Suprapubic skin (tissue), 4 donors: Measurements from ENCODE around the gene LIMA1. TPM values are rescaled to one million over a fixed set of nuclear protein-coding genes. Genes with fewer than 3 reads are reported as not detected.
A peak's percentile ranks its signal among the peaks of the same experiment; 100 is the strongest.

ENCODE experiments used
- DNase-seq, 2 donors: peaks; one replicate each; pipeline ENCODE4 v3.0.0-alpha.2; 2019; ENCODE audit warnings: low spot score in 2 of 2
- H3K27ac ChIP-seq: fragments of 200-600 bp; sonication (generic); one replicate; pipeline ENCODE4 v1.5.1; 2019
- H3K27me3 ChIP-seq: fragments of 200-600 bp; sonication (generic); one replicate; pipeline ENCODE4 v1.5.1; 2019
- H3K36me3 ChIP-seq: fragments of 200-600 bp; sonication (generic); one replicate; pipeline ENCODE4 v1.5.1; 2019
- H3K4me1 ChIP-seq: fragments of 200-600 bp; sonication (generic); one replicate; pipeline ENCODE4 v1.5.1; 2019
- H3K4me3 ChIP-seq: fragments of 200-600 bp; sonication (generic); one replicate; pipeline ENCODE4 v1.5.1; 2019; ENCODE audit warnings: mild to moderate bottlenecking
- H3K9me3 ChIP-seq: fragments of 200-600 bp; sonication (generic); one replicate; pipeline ENCODE4 v1.5.1; 2019
- CTCF ChIP-seq, 2 donors: fragments of 200-600 bp in 1 of 2; fragments of 450-650 bp in 1 of 2; sonication (generic) in 1 of 2; IDR thresholded peaks; one replicate each; pipeline ENCODE4 v1.5.1; 2016 to 2019; ENCODE audit warnings: antibody characterized with exemption in 2 of 2, mild to moderate bottlenecking in 1 of 2, moderate library complexity in 1 of 2
- EP300 ChIP-seq: sonication (generic); formaldehyde crosslinking; IDR thresholded peaks from one replicate; pipeline ENCODE4 v1.6.1; 2017; ENCODE audit warnings: antibody characterized with exemption
- POLR2A ChIP-seq, 2 donors: fragments of 450-650 bp; IDR thresholded peaks; one replicate each; pipeline ENCODE4 v1.6.1; 2017; ENCODE audit warnings: antibody characterized with exemption in 2 of 2, mild to moderate bottlenecking in 2 of 2, moderate library complexity in 2 of 2
- POLR2AphosphoS5 ChIP-seq, 3 donors: sonication (generic); formaldehyde crosslinking; IDR thresholded peaks; one replicate each; pipeline ENCODE4 v1.6.1; 2017; ENCODE audit warnings: antibody characterized with exemption in 3 of 3
- WGBS: methylation state at CpG from one replicate; pipeline ENCODE4 v1.1.5; 2018; 5-methylcytosine and 5-hydroxymethylcytosine counted together
- total RNA-seq, 4 donors: library from RNA; depleted of rRNA; stranded (reverse); fragments of >200 nt; gene quantifications; one replicate each; pipeline ENCODE4 v1.1.0, GENCODE V29; 2016

Gene LIMA1
- total RNA-seq, 4 donors from 2014 or later, result 66.6 to 105 (median 89.6) TPM

GRCh38 chr12:50207424-50207823 lies 75.9 kb downstream of the LIMA1 start:
- H3K36me3 ChIP-seq, result peaks cover 29% of the 10 kb centered on the region
- TF ChIP-seq CTCF (IDR thresholded peaks at IDR 0.05) (no peak), EP300 (no peak), POLR2AphosphoS5 (IDR thresholded peaks at IDR 0.05) (no peak), POLR2A (IDR thresholded peaks at IDR 0.05) (no peak)
- H3K27ac ChIP-seq, result no peak overlapping the region
- H3K4me3 ChIP-seq, result no peak overlapping the region
- no peak for DNase-seq
- WGBS, result 100% methylated on average over 2 of the region's 2 CpGs
- H3K9me3 ChIP-seq, result no peaks in the 10 kb centered on the region
- H3K27me3 ChIP-seq, result no peaks in the 10 kb centered on the region
- peaks cover 31% of the 10 kb centered on the region for H3K4me1 ChIP-seq

GRCh38 chr12:50205648-50206047 lies 77.7 kb downstream of the LIMA1 start:
- Histone ChIP-seq H3K9me3 (no peaks in the 10 kb centered on the region), H3K27ac (peak overlapping the region; percentile 60), H3K4me1 (peaks cover 33% of the 10 kb centered on the region), H3K4me3 (peak overlapping the region; percentile 9), H3K27me3 (no peaks in the 10 kb centered on the region), H3K36me3 (peaks cover 32% of the 10 kb centered on the region)
- DNase-seq, result no peak
- WGBS, result 68% methylated on average over 6 of the region's 6 CpGs
- TF ChIP-seq POLR2AphosphoS5 (IDR thresholded peaks at IDR 0.05) (no peak), CTCF (IDR thresholded peaks at IDR 0.05) (no peak), EP300 (no peak)

- Histone ChIP-seq H3K27ac (no peak overlapping the region), H3K9me3 (no peaks in the 10 kb centered on the region), H3K36me3 (peaks cover 48% of the 10 kb centered on the region), H3K4me3 (no peak overlapping the region), H3K4me1 (peaks cover 31% of the 10 kb centered on the region), H3K27me3 (no peaks in the 10 kb centered on the region)
- WGBS, result 80% methylated on average over 2 of the region's 2 CpGs
- no peak for DNase-seq
- TF ChIP-seq POLR2AphosphoS5 (IDR thresholded peaks at IDR 0.05) (no peak), EP300 (no peak)
These were observed 79.6 kb downstream of the LIMA1 start for GRCh38 chr12:50203691-50204090.

- DNase-seq, result no peak
- H3K9me3 ChIP-seq, result no peaks in the 10 kb centered on the region
- peak overlapping the region; percentile 53 for H3K27ac ChIP-seq
- H3K4me1 ChIP-seq, result peaks cover 31% of the 10 kb centered on the region
- no peak overlapping the region for H3K4me3 ChIP-seq
- TF ChIP-seq CTCF (IDR thresholded peaks at IDR 0.05), result no peak
- TF ChIP-seq POLR2AphosphoS5 (IDR thresholded peaks at IDR 0.05), result no peak
- TF ChIP-seq EP300, result no peak
- no peak for TF ChIP-seq POLR2A (IDR thresholded peaks at IDR 0.05)
- 41% methylated on average over 3 of the region's 3 CpGs for WGBS
- H3K27me3 ChIP-seq, result no peaks in the 10 kb centered on the region
- peaks cover 61% of the 10 kb centered on the region for H3K36me3 ChIP-seq
These were observed 81.3 kb downstream of the LIMA1 start for GRCh38 chr12:50201987-50202521.

- H3K4me3 ChIP-seq, result no peak overlapping the region
- H3K9me3 ChIP-seq, result no peaks in the 10 kb centered on the region
- H3K27ac ChIP-seq, result peak overlapping the region; percentile 53
- no peaks in the 10 kb centered on the region for H3K27me3 ChIP-seq
- TF ChIP-seq EP300 (no peak), POLR2AphosphoS5 (IDR thresholded peaks at IDR 0.05) (no peak), POLR2A (IDR thresholded peaks at IDR 0.05) (no peak), CTCF (IDR thresholded peaks at IDR 0.05) (no peak)
- no peak for DNase-seq
- peaks cover 57% of the 10 kb centered on the region for H3K36me3 ChIP-seq
- 63% methylated on average over 2 of the region's 2 CpGs for WGBS
- peaks cover 32% of the 10 kb centered on the region for H3K4me1 ChIP-seq
These were observed 82.6 kb downstream of the LIMA1 start for GRCh38 chr12:50200552-50201273.
